Neural cell (in vitro differentiated cells): ENCODE data around the gene DCST1. TPM values are rescaled to one million over a fixed set of nuclear protein-coding genes. Genes with fewer than 3 reads are reported as not detected.

ENCODE experiments used
- H2AFZ ChIP-seq: fragments of 200-600, 300-800 bp; sonication (generic), shearing (Covaris generic); 2 replicates; pipeline ENCODE4 v1.6.0; 2014; ENCODE audit warnings: low read depth, mild to moderate bottlenecking, antibody characterized with exemption, low read length, moderate library complexity
- H3F3A ChIP-seq: fragments of 200-600 bp; shearing (Covaris generic); 2 replicates; pipeline ENCODE4 v1.6.1; 2016; ENCODE audit warnings: mild to moderate bottlenecking, moderate library complexity, mixed read lengths, antibody characterized with exemption, low read length; ENCODE audit not compliant: insufficient read depth, poor library complexity, severe bottlenecking
- H3K27ac ChIP-seq: fragments of 200-600, 300-800 bp; sonication (generic), shearing (Covaris generic); 2 replicates; pipeline ENCODE4 v1.5.1; 2014; ENCODE audit warnings: mild to moderate bottlenecking, low read length, moderate library complexity
- H3K27me3 ChIP-seq: fragments of 300-800, 200-600 bp; sonication (generic), shearing (Covaris generic); 2 replicates; pipeline ENCODE4 v1.6.0; 2014; ENCODE audit warnings: mild to moderate bottlenecking, low read depth, low read length, moderate library complexity; ENCODE audit not compliant: insufficient read depth
- H3K36me3 ChIP-seq: fragments of 300-800, 200-600 bp; sonication (generic), shearing (Covaris generic); 2 replicates; pipeline ENCODE4 v1.5.1; 2014; ENCODE audit warnings: mild to moderate bottlenecking, antibody characterized with exemption, low read length, moderate library complexity; ENCODE audit not compliant: insufficient read depth
- H3K4me2 ChIP-seq: fragments of 300-800, 200-600 bp; sonication (generic), shearing (Covaris generic); 2 replicates; pipeline ENCODE4 v1.6.0; 2014; ENCODE audit warnings: mild to moderate bottlenecking, low read length
- H3K4me3 ChIP-seq: fragments of 300-800, 200-600 bp; sonication (generic), shearing (Covaris generic); 2 replicates; pipeline ENCODE4 v1.5.1; 2014; ENCODE audit warnings: mild to moderate bottlenecking, low read length, moderate library complexity
- H3K79me2 ChIP-seq: fragments of 200-600 bp; shearing (Covaris generic); replicated peaks from 2 replicates; pipeline ENCODE4 v1.6.0; 2014; ENCODE audit warnings: mild to moderate bottlenecking, low read length, moderate library complexity; ENCODE audit not compliant: insufficient read depth
- H3K9ac ChIP-seq: fragments of 300-800, 200-600 bp; sonication (generic), shearing (Covaris generic); 2 replicates; pipeline ENCODE4 v1.6.1; 2016; ENCODE audit warnings: mild to moderate bottlenecking, low read length, mixed read lengths
- H3K9me2 ChIP-seq: fragments of 200-600 bp; shearing (Covaris generic); 2 replicates; pipeline ENCODE4 v1.6.1; 2016; ENCODE audit warnings: mild to moderate bottlenecking, low read length, mixed read lengths; ENCODE audit not compliant: insufficient read depth
- H3K9me3 ChIP-seq: fragments of 200-600, 300-800 bp; sonication (generic), shearing (Covaris generic); 2 replicates; pipeline ENCODE4 v1.6.1; 2016; ENCODE audit warnings: mild to moderate bottlenecking, mixed run types, low read length, moderate library complexity, mixed read lengths
- H4K20me1 ChIP-seq: fragments of 200-600 bp; shearing (Covaris generic); 2 replicates; pipeline ENCODE4 v1.6.1; 2016; ENCODE audit warnings: mild to moderate bottlenecking, mixed run types; ENCODE audit not compliant: insufficient read depth
- CTCF ChIP-seq: fragments of 450-650 bp; IDR thresholded peaks from 2 replicates; pipeline ENCODE4 v1.5.1; 2014; ENCODE audit warnings: antibody characterized with exemption, mild to moderate bottlenecking, moderate library complexity; ENCODE audit not compliant: poor library complexity, severe bottlenecking
- EP300 ChIP-seq: fragments of 450-650 bp; conservative IDR thresholded peaks from 2 replicates; pipeline ENCODE4 v1.6.1; 2014; ENCODE audit warnings: antibody characterized with exemption, mild to moderate bottlenecking, moderate library complexity; ENCODE audit not compliant: poor library complexity, severe bottlenecking
- EZH2 ChIP-seq: fragments of 200-600, 300-800 bp; shearing (Covaris generic), sonication (generic); IDR thresholded peaks from 2 replicates; pipeline ENCODE4 v1.6.1; 2014; ENCODE audit warnings: antibody characterized with exemption, low read length, borderline replicate concordance, mild to moderate bottlenecking; ENCODE audit not compliant: insufficient read depth, poor library complexity, severe bottlenecking
- MXI1 ChIP-seq: fragments of 450-650 bp; conservative IDR thresholded peaks from 2 replicates; pipeline ENCODE4 v1.6.1; 2014; ENCODE audit warnings: antibody characterized with exemption, mild to moderate bottlenecking; ENCODE audit not compliant: poor library complexity, severe bottlenecking
- POLR2AphosphoS5 ChIP-seq: IDR thresholded peaks from 2 replicates; pipeline ENCODE4 v1.6.1; 2012
- RAD21 ChIP-seq: fragments of 450-650 bp; conservative IDR thresholded peaks from 2 replicates; pipeline ENCODE4 v1.6.1; 2014; ENCODE audit warnings: antibody characterized with exemption, mild to moderate bottlenecking, moderate library complexity
- REST ChIP-seq: IDR thresholded peaks from 2 replicates; pipeline ENCODE4 v1.6.1; 2012; ENCODE audit warnings: borderline replicate concordance
- SMC3 ChIP-seq: fragments of 450-650 bp; conservative IDR thresholded peaks from 2 replicates; pipeline ENCODE4 v1.6.1; 2014; ENCODE audit warnings: antibody characterized with exemption, mild to moderate bottlenecking, moderate library complexity; ENCODE audit not compliant: poor library complexity
- TAF1 ChIP-seq: IDR thresholded peaks from 2 replicates; pipeline ENCODE4 v1.6.1; 2012; ENCODE audit warnings: low read depth
- polyA plus RNA-seq: library from polyadenylated mRNA; depleted of rRNA; stranded (reverse); fragments of >200 nt; gene quantifications from 2 replicates; pipeline ENCODE4 v1.2.3, GENCODE V29; 2014

DCST1 gene
- polyA plus RNA-seq, 1 donor from 2014 or later, result not detected

GRCh38 chr1:155022927-155023236, 10.7 kb upstream of the DCST1 start:
- Histone ChIP-seq H3K4me2 (no peak overlapping the region), H3K9ac (no peak overlapping the region), H3K27ac (no peak overlapping the region), H3K27me3 (no peaks in the 10 kb centered on the region), H2AFZ (no peak overlapping the region), H3F3A (no peaks in the 10 kb centered on the region), H3K4me3 (no peak overlapping the region), H3K9me3 (no peaks in the 10 kb centered on the region), H4K20me1 (no peaks in the 10 kb centered on the region), H3K79me2 (no peaks in the 10 kb centered on the region), H3K9me2 (no peaks in the 10 kb centered on the region), H3K36me3 (no peaks in the 10 kb centered on the region)
- TF ChIP-seq EZH2, result no peak
- no peak for TF ChIP-seq RAD21
- TF ChIP-seq TAF1, result no peak
- TF ChIP-seq CTCF, result no peak
- TF ChIP-seq POLR2AphosphoS5, result no peak
- TF ChIP-seq REST, result no peak
- no peak for TF ChIP-seq EP300
- TF ChIP-seq MXI1, result no peak

GRCh38 chr1:155023627-155024026, 10.0 kb upstream of the DCST1 start:
- Histone ChIP-seq H3K27me3 (no peaks in the 10 kb centered on the region), H3K36me3 (no peaks in the 10 kb centered on the region), H3K27ac (no peak overlapping the region), H2AFZ (no peak overlapping the region), H3K9ac (no peak overlapping the region), H3K4me3 (no peak overlapping the region), H4K20me1 (no peaks in the 10 kb centered on the region), H3K79me2 (no peaks in the 10 kb centered on the region), H3K9me3 (no peaks in the 10 kb centered on the region), H3K9me2 (no peaks in the 10 kb centered on the region), H3F3A (no peaks in the 10 kb centered on the region), H3K4me2 (no peak overlapping the region)
- TF ChIP-seq EZH2 (no peak), REST (no peak), TAF1 (no peak), MXI1 (no peak), EP300 (no peak), POLR2AphosphoS5 (no peak), RAD21 (no peak), CTCF (no peak), SMC3 (no peak)
